Amniotic epithelial cell (primary cell): Measurements from ENCODE around the gene PRIM2.
A peak's percentile ranks its signal among the peaks of the same experiment; 100 is the strongest.
"Not testable (repeated sequence)": the region's sequence is repeated elsewhere in the genome, so short reads cannot be mapped to it uniquely, and the experiment has no call there.

ENCODE experiments used
- DNase-seq: peaks from one replicate; pipeline ENCODE4 v3.0.0-alpha.2; 2010; ENCODE audit warnings: low read depth

PRIM2 gene

GRCh38 chr6:57365076-57365583 is 47.7 kb downstream of the PRIM2 start:
- peak; percentile 56 for DNase-seq

GRCh38 chr6:57368965-57369731 is 51.7 kb downstream of the PRIM2 start:
- DNase-seq: peak; percentile 2

- DNase-seq: not testable (repeated sequence)
These were observed 54.3 kb downstream of the PRIM2 start for GRCh38 chr6:57371779-57372178.

GRCh38 chr6:57374764-57375163 is 57.3 kb downstream of the PRIM2 start:
- not testable (repeated sequence) for DNase-seq

GRCh38 chr6:57376083-57376482 is 58.7 kb downstream of the PRIM2 start:
- not testable (repeated sequence) for DNase-seq

GRCh38 chr6:57389038-57389592 is 71.7 kb downstream of the PRIM2 start:
- peak; percentile 4 for DNase-seq

GRCh38 chr6:57390818-57391217 is 73.4 kb downstream of the PRIM2 start:
- not testable (repeated sequence) for DNase-seq

- DNase-seq: not testable (repeated sequence)
These were observed 74.6 kb downstream of the PRIM2 start for GRCh38 chr6:57392047-57392446.

GRCh38 chr6:57419341-57419740 is 101.9 kb downstream of the PRIM2 start:
- DNase-seq: not testable (repeated sequence)

GRCh38 chr6:57421503-57421902 is 104.1 kb downstream of the PRIM2 start:
- DNase-seq: no peak

- no peak for DNase-seq
These were observed 106.0 kb downstream of the PRIM2 start for GRCh38 chr6:57423468-57423867.

- DNase-seq: not testable (repeated sequence)
These were observed 114.3 kb downstream of the PRIM2 start for GRCh38 chr6:57431742-57432141.

GRCh38 chr6:57432157-57432556 is 114.7 kb downstream of the PRIM2 start:
- DNase-seq: peak; percentile 87

GRCh38 chr6:57432919-57433684 is 115.7 kb downstream of the PRIM2 start:
- DNase-seq: no peak

GRCh38 chr6:57433790-57434189 is 116.4 kb downstream of the PRIM2 start:
- DNase-seq: not testable (repeated sequence)

- no peak for DNase-seq
These were observed 117.5 kb downstream of the PRIM2 start for GRCh38 chr6:57434944-57435343.

- no peak for DNase-seq
These were observed 118.2 kb downstream of the PRIM2 start for GRCh38 chr6:57435475-57436160.

GRCh38 chr6:57440735-57441134 is 123.3 kb downstream of the PRIM2 start:
- DNase-seq: not testable (repeated sequence)

GRCh38 chr6:57442133-57442532 is 124.7 kb downstream of the PRIM2 start:
- not testable (repeated sequence) for DNase-seq

GRCh38 chr6:57443181-57443580 is 125.8 kb downstream of the PRIM2 start:
- not testable (repeated sequence) for DNase-seq

- DNase-seq: not testable (repeated sequence)
These were observed 127.4 kb downstream of the PRIM2 start for GRCh38 chr6:57444787-57445186.

GRCh38 chr6:57445379-57445778 is 127.9 kb downstream of the PRIM2 start:
- DNase-seq: not testable (repeated sequence)
